NCI-H82 (cell line): ENCODE data around the gene CEND1.

Experiments
- DNase-seq: peaks from one replicate; lab custom pipeline; 2025; lab: John Stamatoyannopoulos, UW

CEND1 gene

DNA sequence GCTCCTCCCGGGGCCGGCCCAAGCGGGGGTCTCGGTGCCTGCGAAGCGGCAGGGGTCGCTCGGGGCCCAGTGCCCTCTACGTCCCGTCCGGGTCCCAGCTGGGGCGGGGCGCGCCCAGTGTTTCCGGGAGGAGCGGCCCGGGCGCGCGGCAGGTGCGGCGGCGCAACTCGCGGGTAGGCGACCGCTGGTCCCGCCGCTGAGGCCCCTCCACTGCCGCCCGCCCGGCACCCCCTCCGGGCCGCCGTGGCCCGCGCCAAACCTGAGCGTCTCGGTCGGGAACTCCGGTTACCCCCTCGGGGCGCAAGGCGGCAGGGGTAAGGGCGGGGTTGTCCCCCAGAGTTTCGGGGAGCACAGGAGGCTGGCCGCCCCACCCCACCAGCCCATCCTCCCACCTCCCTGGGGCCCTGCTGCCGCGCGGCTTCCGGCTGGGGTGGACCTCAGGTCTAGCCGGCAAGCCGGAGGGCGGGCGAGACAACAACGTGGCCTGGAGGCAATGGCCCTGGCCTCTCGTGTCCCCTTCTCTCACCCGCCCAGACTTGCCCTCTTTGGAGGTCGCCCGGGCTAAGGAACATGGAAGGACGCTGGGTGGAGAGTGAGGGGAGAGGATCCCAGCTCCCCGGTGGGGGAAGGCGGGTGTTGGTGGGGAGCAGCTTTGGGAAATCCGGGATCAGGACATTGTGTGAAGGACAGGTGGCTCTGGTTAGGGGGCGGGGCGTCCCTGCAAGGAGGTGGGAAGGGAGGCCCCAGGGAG, 37.4 kb upstream of the CEND1 start:
- DNase-seq: peak; percentile 63

DNA sequence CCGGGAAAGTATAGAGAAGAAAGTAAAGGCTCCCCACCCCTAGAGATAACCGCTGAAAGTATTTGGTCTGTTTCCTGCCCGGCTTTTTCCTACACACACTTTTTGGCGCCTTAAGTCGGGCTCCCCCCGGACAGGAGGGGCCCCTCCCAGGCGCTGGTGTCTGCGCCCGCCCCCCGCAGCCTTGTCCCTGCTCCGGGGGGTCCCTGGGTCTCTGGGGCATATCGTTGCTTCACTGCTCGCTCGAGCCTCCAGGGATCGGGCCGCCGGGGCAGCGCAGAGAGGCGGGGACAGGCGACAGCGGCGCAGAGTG, 36.9 kb upstream of the CEND1 start:
- no peak for DNase-seq

DNA sequence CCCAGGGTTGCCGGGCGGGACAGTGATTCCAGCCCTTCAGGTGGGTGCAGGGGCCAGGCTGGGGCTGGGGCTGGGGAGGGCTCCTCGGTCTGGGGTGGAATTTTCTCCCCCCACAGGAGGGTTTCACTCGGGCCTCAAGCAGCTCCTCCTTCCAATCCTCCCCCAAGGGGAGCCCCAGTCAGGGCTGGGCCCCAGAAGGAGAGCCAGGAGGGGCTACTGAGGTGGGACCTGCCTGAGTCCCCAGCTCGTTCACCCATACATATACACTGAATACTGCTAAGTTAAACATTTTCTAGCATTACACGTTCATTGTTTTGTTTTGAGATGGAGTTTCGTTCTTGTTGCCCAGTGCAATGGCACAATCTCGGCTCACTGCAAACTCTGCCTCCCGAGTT, 36.3 kb upstream of the CEND1 start:
- no peak for DNase-seq

- no peak for DNase-seq
Observed at GRCh38 chr11:825366-826226, 35.7 kb upstream of the CEND1 start.

DNA sequence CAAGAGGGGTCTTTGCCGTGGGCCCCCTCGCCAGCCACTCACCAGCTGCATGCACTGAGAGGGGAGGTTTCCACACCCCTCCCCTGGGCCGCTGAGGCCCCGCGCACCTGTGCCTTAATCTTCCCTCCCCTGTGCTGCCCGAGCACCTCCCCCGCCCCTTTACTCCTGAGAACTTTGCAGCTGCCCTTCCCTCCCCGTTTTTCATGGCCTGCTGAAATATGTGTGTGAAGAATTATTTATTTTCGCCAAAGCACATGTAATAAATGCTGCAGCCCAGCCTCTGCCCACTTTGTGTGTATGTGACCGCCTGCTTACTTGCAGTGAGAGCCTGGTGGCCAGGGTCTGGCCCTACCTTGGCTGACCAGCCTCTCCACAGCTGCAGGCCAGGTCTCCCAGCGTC, 35.1 kb upstream of the CEND1 start:
- peak; percentile 49 for DNase-seq

DNA sequence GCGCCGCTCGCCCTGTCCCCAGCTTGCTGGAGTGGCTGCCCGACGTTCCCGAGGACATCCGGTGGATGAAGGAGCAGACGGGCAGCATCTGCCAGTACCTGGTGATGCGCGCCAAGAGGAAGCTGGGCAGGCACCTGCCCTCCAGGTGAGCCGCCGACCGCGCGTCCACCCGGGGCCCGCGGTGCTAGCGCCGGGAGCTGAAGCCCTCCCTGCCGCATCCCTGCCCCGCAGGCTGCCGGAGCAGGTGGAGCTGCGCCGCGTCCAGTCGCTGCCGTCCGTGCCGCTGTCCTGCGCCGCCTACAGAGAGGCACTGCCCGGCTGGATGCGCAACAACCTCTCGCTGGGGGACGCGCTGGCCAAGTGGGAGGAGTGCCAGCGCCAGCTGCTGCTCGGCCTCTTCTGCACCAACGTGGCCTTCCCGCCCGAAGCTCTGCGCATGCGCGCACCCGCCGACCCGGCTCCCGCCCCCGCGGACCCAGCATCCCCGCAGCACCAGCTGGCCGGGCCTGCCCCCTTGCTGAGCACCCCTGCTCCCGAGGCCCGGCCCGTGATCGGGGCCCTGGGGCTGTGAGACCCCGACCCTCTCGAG, 34.5 kb upstream of the CEND1 start:
- peak; percentile 76 for DNase-seq

- DNase-seq: no peak
Observed at GRCh38 chr11:823441-824291, 33.8 kb upstream of the CEND1 start.

GRCh38 chr11:821512-822371, 31.9 kb upstream of the CEND1 start:
- DNase-seq: no peak

GRCh38 chr11:820655-821511, 31.0 kb upstream of the CEND1 start:
- no peak for DNase-seq

- DNase-seq: peak; percentile 84
Observed at GRCh38 chr11:819943-820649, 30.2 kb upstream of the CEND1 start.

GRCh38 chr11:819129-819931, 29.4 kb upstream of the CEND1 start:
- DNase-seq: peak; percentile 93

DNA sequence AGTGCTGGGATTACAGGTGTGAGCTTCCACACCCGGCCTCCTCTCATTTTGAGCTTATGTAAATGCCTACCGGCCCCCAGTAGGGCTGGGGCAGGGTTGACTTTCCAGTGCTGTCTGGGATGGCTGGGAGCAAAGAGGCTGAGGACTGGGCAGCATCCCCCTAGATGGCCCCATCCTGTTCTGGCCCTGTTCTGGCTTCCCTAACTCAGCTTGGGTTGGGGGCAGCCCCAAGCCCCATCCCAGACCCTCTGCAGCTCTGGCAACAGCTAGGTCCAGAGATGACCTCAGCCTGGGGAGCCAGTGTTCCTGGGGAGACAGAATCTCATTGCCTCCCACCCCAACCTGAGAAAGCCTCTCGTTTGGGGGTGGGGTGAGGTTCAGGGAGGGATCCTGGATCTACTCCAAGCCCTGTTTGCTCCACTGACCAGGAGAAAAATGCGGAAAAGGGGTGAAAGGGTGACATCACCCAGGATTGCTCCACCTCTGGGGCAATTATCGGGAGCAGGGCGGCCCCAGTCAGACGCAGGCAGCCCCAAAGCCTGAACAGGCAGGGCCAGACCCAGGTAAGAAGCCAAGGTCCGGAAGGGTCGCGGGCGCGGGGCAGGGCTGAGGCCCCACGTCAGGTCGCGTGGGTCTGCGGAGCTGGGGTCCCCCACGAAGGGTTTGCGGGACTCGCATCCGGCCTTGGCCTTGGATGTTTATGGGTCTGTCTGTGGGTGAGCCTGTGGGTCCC, 28.7 kb upstream of the CEND1 start, which contains the start of gene PNPLA2:
Gene PNPLA2 (plus strand): TSS at position 519 of the 733 bp plus-strand sequence. CDS start 805 bp downstream, outside the sequence.
- no peak for DNase-seq

GRCh38 chr11:816433-816779, 26.5 kb upstream of the CEND1 start:
- DNase-seq: peak; percentile 55

- no peak for DNase-seq
Observed at GRCh38 chr11:815675-816432, 26.0 kb upstream of the CEND1 start.

DNA sequence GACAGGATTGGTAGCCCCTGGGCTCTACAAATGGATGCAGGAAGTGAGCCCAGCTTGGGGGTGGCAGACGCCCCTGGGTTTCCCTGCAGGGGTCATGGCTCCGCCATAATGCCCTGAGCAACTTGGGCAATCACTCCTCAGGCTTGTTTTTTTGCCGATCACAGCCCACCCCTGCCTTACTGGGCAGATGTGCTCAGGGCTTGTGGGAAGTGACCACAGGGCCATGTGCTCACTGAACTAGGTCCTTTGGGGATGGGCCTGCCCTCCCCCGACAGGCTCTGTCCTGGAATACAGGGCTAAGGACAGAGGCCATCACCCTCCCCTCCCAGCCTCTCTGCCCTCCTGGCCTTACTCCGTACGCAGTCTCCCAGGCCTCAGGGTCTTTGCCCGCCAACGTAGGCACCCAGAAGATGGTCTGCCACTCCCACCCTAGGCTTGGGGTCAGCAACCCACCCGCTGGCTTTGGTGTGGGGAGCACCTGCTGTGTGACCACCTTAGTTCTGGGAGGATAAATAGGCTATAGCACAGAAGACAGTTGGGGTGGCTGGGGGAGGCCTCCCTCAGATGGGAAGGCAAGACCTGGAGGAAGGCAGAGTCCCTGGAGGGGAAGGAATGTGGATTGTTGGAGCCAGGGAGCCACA, 23.7 kb upstream of the CEND1 start:
- peak; percentile 26 for DNase-seq

DNA sequence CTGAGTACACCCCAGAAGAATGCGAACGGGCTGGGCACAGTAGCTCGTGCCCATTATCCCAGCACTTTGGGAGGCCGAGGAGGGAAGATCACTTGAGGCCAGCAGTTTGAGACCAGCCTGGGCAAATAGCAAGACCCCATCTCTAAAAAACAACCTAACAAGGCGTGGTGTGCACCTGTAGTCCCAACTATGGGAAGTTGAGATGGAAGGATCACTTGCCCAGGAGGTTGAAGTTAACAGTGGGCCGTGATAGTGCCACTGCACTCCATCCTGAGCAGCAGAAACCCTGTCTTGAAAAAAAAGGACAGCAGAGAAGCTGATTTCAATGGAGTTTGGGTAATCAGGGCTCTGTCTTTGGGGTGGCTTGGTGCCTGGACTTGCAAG, 23.2 kb upstream of the CEND1 start:
- DNase-seq: no peak

GRCh38 chr11:812390-812789, 22.5 kb upstream of the CEND1 start:
- no peak for DNase-seq
